GM23338 (cell line): ENCODE measurements around the gene GRIP2. TPM values are rescaled to one million over a fixed set of nuclear protein-coding genes. Genes with fewer than 3 reads are reported as not detected.

Experiments
- ATAC-seq: fragments of 200-7000 bp; cut with Tn5 transposase; 3 replicates; pipeline ENCODE4 v1.9.1; 2020
- DNase-seq: peaks from one replicate; pipeline ENCODE4 v3.0.0-alpha.2; 2015; ENCODE audit warnings: low spot score
- H2AFZ ChIP-seq: fragments of 200-600 bp; sonication (generic); 2 replicates; pipeline ENCODE4 v1.8.0; 2016; ENCODE audit warnings: antibody characterized with exemption, mild to moderate bottlenecking, moderate library complexity
- H3F3A ChIP-seq: fragments of 200-600 bp; sonication (generic); replicated peaks from 2 replicates; pipeline ENCODE4 v1.8.0; 2017; ENCODE audit warnings: antibody characterized with exemption, mixed run types, low read depth
- H3K27ac ChIP-seq: fragments of 200-600 bp; sonication (generic); 2 replicates; pipeline ENCODE4 v1.6.1; 2016; ENCODE audit warnings: low read depth
- H3K27me3 ChIP-seq: fragments of 200-600 bp; sonication (generic); 2 replicates; pipeline ENCODE4 v1.8.0; 2016; ENCODE audit warnings: mild to moderate bottlenecking, mixed run types, moderate library complexity; ENCODE audit not compliant: insufficient read depth
- H3K36me3 ChIP-seq: fragments of 200-600 bp; sonication (generic); 2 replicates; pipeline ENCODE4 v1.8.0; 2016; ENCODE audit warnings: mild to moderate bottlenecking; ENCODE audit not compliant: insufficient read depth
- H3K4me1 ChIP-seq: fragments of 200-600 bp; sonication (generic); 2 replicates; pipeline ENCODE4 v1.8.0; 2016; ENCODE audit warnings: mild to moderate bottlenecking, moderate library complexity; ENCODE audit not compliant: insufficient read depth
- H3K4me2 ChIP-seq: fragments of 200-600 bp; sonication (generic); 2 replicates; pipeline ENCODE4 v1.7.1; 2017; ENCODE audit warnings: mixed run types
- H3K4me3 ChIP-seq: fragments of 200-600 bp; sonication (generic); 2 replicates; pipeline ENCODE4 v1.6.1; 2016; ENCODE audit warnings: mixed run types
- H3K79me2 ChIP-seq: fragments of 200-600 bp; sonication (generic); replicated peaks from 2 replicates; pipeline ENCODE4 v1.8.0; 2017; ENCODE audit warnings: mild to moderate bottlenecking; ENCODE audit not compliant: insufficient read depth
- H3K9me2 ChIP-seq: fragments of 200-600 bp; sonication (generic); 2 replicates; pipeline ENCODE4 v1.8.0; 2017; ENCODE audit not compliant: insufficient read depth
- H4K20me1 ChIP-seq: fragments of 200-600 bp; sonication (generic); replicated peaks from 2 replicates; pipeline ENCODE4 v1.8.0; 2017; ENCODE audit warnings: mild to moderate bottlenecking; ENCODE audit not compliant: insufficient read depth
- H3K27ac Mint-ChIP-seq: 2 replicates; pipeline ENCODE4 v1.8.0; 2020; ENCODE audit warnings: inconsistent platforms, mild to moderate bottlenecking, moderate library complexity, mixed read lengths
- H3K27me3 Mint-ChIP-seq: 3 replicates; pipeline ENCODE4 v1.8.0; 2022; ENCODE audit warnings: low read depth, mild to moderate bottlenecking, moderate library complexity, mixed read lengths, inconsistent platforms; ENCODE audit not compliant: insufficient read depth, poor library complexity
- H3K36me3 Mint-ChIP-seq: 3 replicates; pipeline ENCODE4 v1.8.0; 2021; ENCODE audit warnings: low read depth, mild to moderate bottlenecking, inconsistent platforms, moderate library complexity, mixed read lengths
- H3K4me1 Mint-ChIP-seq: 3 replicates; pipeline ENCODE4 v1.8.0; 2020; ENCODE audit warnings: mild to moderate bottlenecking, inconsistent platforms, mixed read lengths
- H3K4me3 Mint-ChIP-seq: 3 replicates; pipeline ENCODE4 v1.8.0; 2021; ENCODE audit warnings: moderate library complexity, mild to moderate bottlenecking, inconsistent platforms, mixed read lengths
- H3K9me3 Mint-ChIP-seq: 3 replicates; pipeline ENCODE4 v1.8.0; 2020; ENCODE audit warnings: moderate library complexity, mild to moderate bottlenecking, inconsistent platforms, mixed read lengths
- CREB1 ChIP-seq: fragments of 250-450 bp; sonication (Bioruptor Pico); IDR thresholded peaks from 2 replicates; pipeline ENCODE4 v1.5.0; 2020; ENCODE audit warnings: low read depth, mild to moderate bottlenecking, moderate library complexity
- EZH2 ChIP-seq: fragments of 200-600 bp; sonication (generic); IDR thresholded peaks from one replicate; pipeline ENCODE4 v1.8.0; 2017; ENCODE audit warnings: antibody characterized with exemption, mild to moderate bottlenecking, low read depth; ENCODE audit not compliant: unreplicated experiment
- JUNB ChIP-seq: IDR thresholded peaks from one replicate; pipeline ENCODE4 v1.6.1; 2016; ENCODE audit warnings: antibody characterized with exemption; ENCODE audit not compliant: unreplicated experiment
- POLR2AphosphoS5 ChIP-seq: IDR thresholded peaks from 2 replicates; pipeline ENCODE4 v1.6.1; 2016; ENCODE audit warnings: antibody characterized with exemption, low read depth
- STAT1 ChIP-seq: IDR thresholded peaks from one replicate; pipeline ENCODE4 v1.6.1; 2016; ENCODE audit warnings: antibody characterized with exemption; ENCODE audit not compliant: unreplicated experiment
- ZNF331 ChIP-seq: fragments of 250-450 bp; sonication (Bioruptor Pico); IDR thresholded peaks from 2 replicates; pipeline ENCODE4 v1.5.0; 2020; ENCODE audit warnings: low read depth, mild to moderate bottlenecking, moderate library complexity
- polyA plus RNA-seq: library from polyadenylated mRNA; unstranded; fragments of >200 nt; fragmentation: Nextera tagmentation; extraction: Ambion mirVana; gene quantifications from 2 replicates; pipeline ENCODE4 v1.2.1, GENCODE V29; 2016
- total RNA-seq: library from RNA; depleted of rRNA; stranded (reverse); fragments of >200 nt; shearing (Covaris generic); gene quantifications from 2 replicates; pipeline ENCODE4 v1.2.3, GENCODE V29; 2014
- TF ChIP-seq, protein P1 (sequence below): fragments of 250-450 bp; sonication (Bioruptor Pico); IDR thresholded peaks from 2 replicates; pipeline ENCODE4 v1.5.0; 2020; ENCODE audit warnings: mild to moderate bottlenecking, moderate library complexity

The GRIP2 gene
- total and polyA plus RNA-seq, 2 experiments from 2014 or later: 3.6 to 5.8 TPM

DNA sequence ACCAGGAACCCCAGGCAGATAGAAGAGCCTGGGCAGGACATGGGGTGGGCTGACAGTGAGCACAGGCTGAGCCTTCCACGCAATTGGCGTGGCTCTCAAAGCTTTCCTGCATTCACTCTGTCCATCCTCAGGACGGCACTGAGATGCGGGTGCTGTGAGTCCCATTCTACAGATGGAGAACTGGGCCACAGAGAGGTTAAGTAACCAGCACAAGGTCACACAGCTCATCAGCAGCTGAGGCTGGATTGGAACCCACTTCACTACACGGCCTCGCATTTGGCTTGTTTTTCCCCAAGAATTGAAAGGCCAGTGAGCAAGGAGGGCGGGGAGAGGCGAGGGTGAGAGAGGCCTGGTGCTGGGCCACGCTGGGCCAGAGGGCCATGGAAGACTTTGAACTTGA, 36.0 kb upstream of the GRIP2 start:
- Mint-ChIP-seq H3K36me3 (peaks cover 8% of the 10 kb centered on the region; the same call in 2 of the 3 replicates), H3K4me1 (peaks cover 8% of the 10 kb centered on the region)

More for the DNA sequence above, 36.0 kb upstream of the GRIP2 start:
- Mint-ChIP-seq H3K9me3 (peaks cover 12% of the 10 kb centered on the region; the same call in 2 of the 3 replicates), H3K4me3 (no peak overlapping the region), H3K27me3 (peaks cover 2% of the 10 kb centered on the region), H3K27ac (no peak overlapping the region)
- H3F3A ChIP-seq: no peaks in the 10 kb centered on the region
- H3K79me2 ChIP-seq: no peaks in the 10 kb centered on the region
- TF ChIP-seq ZNF331 (CRISPR knock-in tag): no peak
- TF ChIP-seq JUNB: no peak
- no peak for TF ChIP-seq CREB1 (CRISPR knock-in tag)
- no peak for TF ChIP-seq POLR2AphosphoS5
- TF ChIP-seq, protein P1, sequence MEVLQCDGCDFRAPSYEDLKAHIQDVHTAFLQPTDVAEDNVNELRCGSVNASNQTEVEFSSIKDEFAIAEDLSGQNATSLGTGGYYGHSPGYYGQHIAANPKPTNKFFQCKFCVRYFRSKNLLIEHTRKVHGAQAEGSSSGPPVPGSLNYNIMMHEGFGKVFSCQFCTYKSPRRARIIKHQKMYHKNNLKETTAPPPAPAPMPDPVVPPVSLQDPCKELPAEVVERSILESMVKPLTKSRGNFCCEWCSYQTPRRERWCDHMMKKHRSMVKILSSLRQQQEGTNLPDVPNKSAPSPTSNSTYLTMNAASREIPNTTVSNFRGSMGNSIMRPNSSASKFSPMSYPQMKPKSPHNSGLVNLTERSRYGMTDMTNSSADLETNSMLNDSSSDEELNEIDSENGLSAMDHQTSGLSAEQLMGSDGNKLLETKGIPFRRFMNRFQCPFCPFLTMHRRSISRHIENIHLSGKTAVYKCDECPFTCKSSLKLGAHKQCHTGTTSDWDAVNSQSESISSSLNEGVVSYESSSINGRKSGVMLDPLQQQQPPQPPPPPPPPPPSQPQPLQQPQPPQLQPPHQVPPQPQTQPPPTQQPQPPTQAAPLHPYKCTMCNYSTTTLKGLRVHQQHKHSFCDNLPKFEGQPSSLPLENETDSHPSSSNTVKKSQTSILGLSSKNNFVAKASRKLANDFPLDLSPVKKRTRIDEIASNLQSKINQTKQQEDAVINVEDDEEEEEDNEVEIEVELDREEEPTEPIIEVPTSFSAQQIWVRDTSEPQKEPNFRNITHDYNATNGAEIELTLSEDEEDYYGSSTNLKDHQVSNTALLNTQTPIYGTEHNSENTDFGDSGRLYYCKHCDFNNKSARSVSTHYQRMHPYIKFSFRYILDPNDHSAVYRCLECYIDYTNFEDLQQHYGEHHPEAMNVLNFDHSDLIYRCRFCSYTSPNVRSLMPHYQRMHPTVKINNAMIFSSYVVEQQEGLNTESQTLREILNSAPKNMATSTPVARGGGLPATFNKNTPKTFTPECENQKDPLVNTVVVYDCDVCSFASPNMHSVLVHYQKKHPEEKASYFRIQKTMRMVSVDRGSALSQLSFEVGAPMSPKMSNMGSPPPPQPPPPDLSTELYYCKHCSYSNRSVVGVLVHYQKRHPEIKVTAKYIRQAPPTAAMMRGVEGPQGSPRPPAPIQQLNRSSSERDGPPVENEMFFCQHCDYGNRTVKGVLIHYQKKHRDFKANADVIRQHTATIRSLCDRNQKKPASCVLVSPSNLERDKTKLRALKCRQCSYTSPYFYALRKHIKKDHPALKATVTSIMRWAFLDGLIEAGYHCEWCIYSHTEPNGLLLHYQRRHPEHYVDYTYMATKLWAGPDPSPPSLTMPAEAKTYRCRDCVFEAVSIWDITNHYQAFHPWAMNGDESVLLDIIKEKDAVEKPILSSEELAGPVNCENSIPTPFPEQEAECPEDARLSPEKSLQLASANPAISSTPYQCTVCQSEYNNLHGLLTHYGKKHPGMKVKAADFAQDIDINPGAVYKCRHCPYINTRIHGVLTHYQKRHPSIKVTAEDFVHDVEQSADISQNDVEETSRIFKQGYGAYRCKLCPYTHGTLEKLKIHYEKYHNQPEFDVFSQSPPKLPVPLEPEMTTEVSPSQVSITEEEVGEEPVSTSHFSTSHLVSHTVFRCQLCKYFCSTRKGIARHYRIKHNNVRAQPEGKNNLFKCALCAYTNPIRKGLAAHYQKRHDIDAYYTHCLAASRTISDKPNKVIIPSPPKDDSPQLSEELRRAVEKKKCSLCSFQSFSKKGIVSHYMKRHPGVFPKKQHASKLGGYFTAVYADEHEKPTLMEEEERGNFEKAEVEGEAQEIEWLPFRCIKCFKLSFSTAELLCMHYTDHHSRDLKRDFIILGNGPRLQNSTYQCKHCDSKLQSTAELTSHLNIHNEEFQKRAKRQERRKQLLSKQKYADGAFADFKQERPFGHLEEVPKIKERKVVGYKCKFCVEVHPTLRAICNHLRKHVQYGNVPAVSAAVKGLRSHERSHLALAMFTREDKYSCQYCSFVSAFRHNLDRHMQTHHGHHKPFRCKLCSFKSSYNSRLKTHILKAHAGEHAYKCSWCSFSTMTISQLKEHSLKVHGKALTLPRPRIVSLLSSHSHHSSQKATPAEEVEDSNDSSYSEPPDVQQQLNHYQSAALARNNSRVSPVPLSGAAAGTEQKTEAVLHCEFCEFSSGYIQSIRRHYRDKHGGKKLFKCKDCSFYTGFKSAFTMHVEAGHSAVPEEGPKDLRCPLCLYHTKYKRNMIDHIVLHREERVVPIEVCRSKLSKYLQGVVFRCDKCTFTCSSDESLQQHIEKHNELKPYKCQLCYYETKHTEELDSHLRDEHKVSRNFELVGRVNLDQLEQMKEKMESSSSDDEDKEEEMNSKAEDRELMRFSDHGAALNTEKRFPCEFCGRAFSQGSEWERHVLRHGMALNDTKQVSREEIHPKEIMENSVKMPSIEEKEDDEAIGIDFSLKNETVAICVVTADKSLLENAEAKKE (CRISPR knock-in tag): no peak
- TF ChIP-seq STAT1: no peak
- TF ChIP-seq EZH2: no peak
- no peaks in the 10 kb centered on the region for H3K27me3 ChIP-seq
- H2AFZ ChIP-seq: no peak overlapping the region
- H3K36me3 ChIP-seq: no peaks in the 10 kb centered on the region
- ATAC-seq (no peak), DNase-seq (no peak)
- H4K20me1 ChIP-seq: no peaks in the 10 kb centered on the region
- 0 out of 2 replicates have a peak, but pooled peaks cover 5% of the 10 kb centered on the region for H3K4me1 ChIP-seq
- H3K4me3 ChIP-seq: no peak overlapping the region
- H3K4me2 ChIP-seq: no peak overlapping the region
- H3K9me2 ChIP-seq: no peaks in the 10 kb centered on the region
- no peak overlapping the region for H3K27ac ChIP-seq
